Heart left ventricle (tissue), 16 donors: ENCODE results near the gene ZBTB20. TPM values are rescaled to one million over a fixed set of nuclear protein-coding genes. Genes with fewer than 3 reads are reported as not detected.
A peak's percentile ranks its signal among the peaks of the same experiment; 100 is the strongest.

Experiments
- ATAC-seq, 4 donors: fragments of 200-7000 bp; cut with Tn5 transposase; one replicate each; pipeline ENCODE4 v1.9.1; 2020 to 2022; ENCODE audit warnings: moderate library complexity in 4 of 4, mild to moderate bottlenecking in 3 of 4, moderate number of reproducible peaks in 1 of 4
- DNase-seq, 5 donors: peaks; one replicate each; pipeline ENCODE4 v3.0.0-alpha.2; 2020
- H3K27ac ChIP-seq, 12 donors: fragments of 200-600 bp; sonication (generic) in 4 of 12; one replicate each; pipeline versions ENCODE4 v1.5.0 to v1.8.0; 2016 to 2022; ENCODE audit warnings: mild to moderate bottlenecking in 2 of 12
- H3K27me3 ChIP-seq, 9 donors: fragments of 200-600 bp; sonication (generic) in 2 of 9; one replicate each; pipeline versions ENCODE4 v1.5.1 to v1.8.0; 2016 to 2022; ENCODE audit warnings: mild to moderate bottlenecking in 3 of 9
- H3K36me3 ChIP-seq, 9 donors: fragments of 200-600 bp; sonication (generic) in 2 of 9; one replicate each; pipeline versions ENCODE4 v1.5.0 to v1.8.0; 2018 to 2022; ENCODE audit warnings: mild to moderate bottlenecking in 2 of 9
- H3K4me1 ChIP-seq, 12 donors: fragments of 200-600 bp; sonication (generic) in 4 of 12; one replicate each; pipeline versions ENCODE4 v1.5.0 to v1.8.0; 2016 to 2022; ENCODE audit warnings: mild to moderate bottlenecking in 3 of 12
- H3K4me3 ChIP-seq, 12 donors: fragments of 200-600 bp; sonication (generic) in 4 of 12; one replicate each; pipeline versions ENCODE4 v1.5.0 to v1.8.0; 2017 to 2022; ENCODE audit warnings: mild to moderate bottlenecking in 9 of 12, moderate library complexity in 4 of 12
- H3K9me3 ChIP-seq, 12 donors: fragments of 200-600 bp; sonication (generic) in 4 of 12; one replicate each; pipeline versions ENCODE4 v1.5.0 to v1.8.0; 2016 to 2022; ENCODE audit warnings: mild to moderate bottlenecking in 1 of 12
- POLR2A ChIP-seq, 2 donors: fragments of 450-650 bp; IDR thresholded peaks; one replicate each; pipeline ENCODE4 v1.6.1; 2017; ENCODE audit warnings: antibody characterized with exemption in 2 of 2, mild to moderate bottlenecking in 2 of 2, moderate library complexity in 2 of 2
- WGBS, 4 donors: extraction: QIAGEN DNeasy Blood & Tissue Kit in 2 of 4; methylation state at CpG; one replicate each; pipeline versions ENCODE4 v1.1.5 to v1.1.7; 2013 to 2018; 5-methylcytosine and 5-hydroxymethylcytosine counted together
- intact Hi-C, 10 donors: fragments of 100-400 bp; cut with DNase I; formaldehyde crosslinking; loops; one replicate each; pipeline versions ENCODE4 v1.11.1 to v1.14.2; 2022
- polyA plus RNA-seq, 2 donors: library from polyadenylated mRNA; stranded (reverse); fragments of 200-250 nt; gene quantifications; one replicate each; pipeline ENCODE4 v1.2.3, GENCODE V29; 2013
- total RNA-seq, 9 donors: library from RNA; depleted of rRNA in 2 of 9; stranded (reverse); fragments of >200 nt in 2 of 9; fragmentation: NEBNext Ultra II Directional in 3 of 9; extraction: Animal tissue kit (Norgen Biotek cat#: 25700) in 3 of 9; gene quantifications; one replicate each; pipeline versions ENCODE4 v1.1.0 to v1.2.4, GENCODE V29; 2016 to 2023
- TF ChIP-seq, protein P1 (sequence below), 12 donors: fragments of 200-600 bp; sonication (generic) in 4 of 12; IDR thresholded peaks; one replicate each; pipeline versions ENCODE4 v1.5.0 to v1.8.0; 2018 to 2022; ENCODE audit warnings: antibody characterized with exemption in 12 of 12, mild to moderate bottlenecking in 5 of 12
- donor health status: ischemic (EF 13 %, LVEDD 7.1; RV severe dilation, severe dysfunction).
- donor health status: healthy with polysubstance abuse.
- donor health status: DM: no; HTN: yes; CAD: no.
- donor health status: DM: no; HTN: no; CAD: no.
- donor health status: ischemic (EF 25% LVEDD 6.9; RV normal size, moderate dysfunction).
- donor health status: ischemic (EF 25% LVEDD 5.7; RV mildly dilated, moderate dysfunction).
- donor health status: healthy.
- donor health status: DM: yes; HTN: yes; CAD: no.
- donor health status: ischemic (EF 35%, LVEDD 5.7; RV mildly dilated, moderate dysfunction).
- donor health status: nonischemic (EF 11% LVEDD 7.7; RV severe dilation, severe dysfunction).
- donor health status: DM: yes; HTN: yes; CAD: no.
- donor health status: PGD.
- donor health status: ischemic (EF 29% LVEDD 5.4; RV normal size, mild dysfunction).
- donor health status: nonischemic (EF 23%, LVEDD 6.1; RV moderate dilation, normal function).

The ZBTB20 gene
- total and polyA plus RNA-seq, 11 donors: 6.2 to 109 (median 77.3) TPM

DNA sequence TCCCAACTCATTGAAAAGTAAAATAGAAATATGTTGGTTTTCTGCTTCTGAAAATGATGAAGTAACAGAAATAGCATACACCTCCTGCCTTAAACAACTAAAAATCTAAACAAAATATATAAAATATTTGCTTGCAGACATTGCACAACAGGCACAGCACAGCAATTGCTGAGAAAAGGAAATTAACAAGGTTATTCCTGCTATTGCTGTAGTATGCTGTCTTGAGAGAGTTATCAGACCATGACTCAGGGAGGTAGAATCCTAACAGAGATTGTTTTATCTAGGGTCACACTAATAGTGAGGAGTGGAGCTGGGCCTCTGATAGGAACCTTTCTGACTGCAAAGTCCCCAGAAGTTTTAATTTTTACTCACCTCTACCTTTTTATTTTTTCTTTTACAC is 72.6 kb downstream of the ZBTB20 start:
- intact Hi-C loops: no loop called here
- peaks cover 0 to 14% (median 0%) of the 10 kb centered on the region in 12 donors for H3K9me3 ChIP-seq
- peaks cover 3 to 51% (median 29%) of the 10 kb centered on the region in 12 donors for H3K4me1 ChIP-seq
- H3K27ac ChIP-seq: no peak overlapping the region
- no peak overlapping the region for H3K4me3 ChIP-seq
- TF ChIP-seq POLR2A (IDR thresholded peaks at IDR 0.05): no peak
- TF ChIP-seq, protein P1, sequence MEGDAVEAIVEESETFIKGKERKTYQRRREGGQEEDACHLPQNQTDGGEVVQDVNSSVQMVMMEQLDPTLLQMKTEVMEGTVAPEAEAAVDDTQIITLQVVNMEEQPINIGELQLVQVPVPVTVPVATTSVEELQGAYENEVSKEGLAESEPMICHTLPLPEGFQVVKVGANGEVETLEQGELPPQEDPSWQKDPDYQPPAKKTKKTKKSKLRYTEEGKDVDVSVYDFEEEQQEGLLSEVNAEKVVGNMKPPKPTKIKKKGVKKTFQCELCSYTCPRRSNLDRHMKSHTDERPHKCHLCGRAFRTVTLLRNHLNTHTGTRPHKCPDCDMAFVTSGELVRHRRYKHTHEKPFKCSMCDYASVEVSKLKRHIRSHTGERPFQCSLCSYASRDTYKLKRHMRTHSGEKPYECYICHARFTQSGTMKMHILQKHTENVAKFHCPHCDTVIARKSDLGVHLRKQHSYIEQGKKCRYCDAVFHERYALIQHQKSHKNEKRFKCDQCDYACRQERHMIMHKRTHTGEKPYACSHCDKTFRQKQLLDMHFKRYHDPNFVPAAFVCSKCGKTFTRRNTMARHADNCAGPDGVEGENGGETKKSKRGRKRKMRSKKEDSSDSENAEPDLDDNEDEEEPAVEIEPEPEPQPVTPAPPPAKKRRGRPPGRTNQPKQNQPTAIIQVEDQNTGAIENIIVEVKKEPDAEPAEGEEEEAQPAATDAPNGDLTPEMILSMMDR (IDR thresholded peaks at IDR 0.05): no peak
- ATAC-seq (no peak), DNase-seq (no peak)
- H3K36me3 ChIP-seq: peaks cover 0 to 7% (median 0%) of the 10 kb centered on the region in 9 donors
- H3K27me3 ChIP-seq: no peaks in the 10 kb centered on the region

DNA sequence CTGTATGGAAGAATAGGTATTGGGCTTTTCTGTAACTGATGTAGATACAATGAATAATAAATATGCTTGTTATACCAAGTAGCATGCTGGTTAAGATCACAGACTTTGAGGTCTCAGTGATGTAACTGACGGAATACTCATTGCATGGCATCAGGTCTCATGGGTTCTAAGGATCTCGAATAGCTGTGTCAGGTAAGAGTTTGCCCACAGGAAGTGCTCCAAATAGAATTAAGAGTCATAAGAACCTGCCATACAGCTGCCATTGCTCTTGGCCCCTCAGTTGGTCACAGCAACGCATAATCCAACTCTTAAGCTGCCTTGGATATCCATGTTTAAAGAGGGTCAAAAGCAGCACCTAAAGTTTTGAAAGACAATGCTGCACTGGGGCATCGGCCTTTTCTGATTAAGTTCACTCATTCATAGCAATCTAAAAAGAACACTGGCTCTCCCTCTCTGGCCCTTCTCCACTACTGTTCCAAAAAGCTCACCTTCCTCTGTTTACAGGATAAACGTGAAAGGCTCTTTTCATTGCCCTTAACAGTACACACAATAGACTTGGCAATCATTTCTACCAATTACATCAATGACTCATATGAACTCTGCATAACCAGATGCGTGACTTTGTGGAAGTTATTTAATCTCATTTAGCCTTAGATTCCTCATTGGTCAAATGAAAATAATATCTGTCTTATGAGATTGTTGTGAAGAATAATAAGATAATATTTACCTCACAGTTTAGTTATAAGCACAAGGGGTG is 74.6 kb downstream of the ZBTB20 start:
- Histone ChIP-seq H3K9me3 (peaks cover 0 to 14% (median 0%) of the 10 kb centered on the region in 12 donors), H3K4me1 (peaks cover 3 to 56% (median 33%) of the 10 kb centered on the region in 12 donors), H3K36me3 (peaks cover 0 to 13% (median 0%) of the 10 kb centered on the region in 9 donors), H3K27ac (peak overlapping the region; percentile 32 to 78 (median 56)), H3K4me3 (no peak overlapping the region), H3K27me3 (no peaks in the 10 kb centered on the region)
- 50 to 69% (median 57%) methylated on average over 6 of the region's 6 CpGs for WGBS, 4 donors
- DNase-seq: no peak
- ATAC-seq: peak; percentile 80 to 89 (median 84)
- TF ChIP-seq, protein P1 (IDR thresholded peaks at IDR 0.05): no peak
- TF ChIP-seq POLR2A (IDR thresholded peaks at IDR 0.05): no peak
- intact Hi-C loops: no loop called here

DNA sequence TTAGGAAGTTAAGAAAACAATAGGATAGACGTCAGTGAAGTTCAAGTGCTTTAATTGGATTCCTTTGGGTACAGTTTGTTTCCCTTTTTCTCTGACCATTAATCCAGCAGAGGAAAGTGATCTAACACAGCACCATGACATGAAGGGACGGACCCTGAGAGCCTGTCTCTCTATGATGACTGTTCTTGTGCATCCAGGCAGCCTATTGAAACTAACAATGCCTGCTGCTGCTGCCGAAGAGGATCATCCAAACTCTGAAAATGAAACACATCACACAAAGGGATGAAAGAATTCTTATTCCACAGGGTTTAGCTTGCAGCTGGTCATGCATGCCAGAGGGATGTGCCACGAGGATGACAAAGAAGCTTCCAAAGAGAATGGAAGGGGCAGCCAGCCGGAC is 75.5 kb downstream of the ZBTB20 start:
- TF ChIP-seq POLR2A (IDR thresholded peaks at IDR 0.05): no peak
- TF ChIP-seq, protein P1 (IDR thresholded peaks at IDR 0.05): no peak
- DNase-seq: peak in 1 of 5 donors; percentile 25
- Histone ChIP-seq H3K36me3 (peaks cover 0 to 13% (median 0%) of the 10 kb centered on the region in 9 donors), H3K4me3 (peak overlapping the region in 3 of 12 donors; percentile 7 to 10 (median 8)), H3K27ac (peak overlapping the region; percentile 19 to 78 (median 56)), H3K9me3 (peaks cover 0 to 8% (median 0%) of the 10 kb centered on the region in 12 donors), H3K4me1 (peaks cover 3 to 56% (median 33%) of the 10 kb centered on the region in 12 donors), H3K27me3 (no peaks in the 10 kb centered on the region)
- intact Hi-C loops: no loop called here
- WGBS, 4 donors: 36 to 63% (median 43%) methylated on average over 5 of the region's 5 CpGs
- ATAC-seq: peak; percentile 63 to 92 (median 73)

DNA sequence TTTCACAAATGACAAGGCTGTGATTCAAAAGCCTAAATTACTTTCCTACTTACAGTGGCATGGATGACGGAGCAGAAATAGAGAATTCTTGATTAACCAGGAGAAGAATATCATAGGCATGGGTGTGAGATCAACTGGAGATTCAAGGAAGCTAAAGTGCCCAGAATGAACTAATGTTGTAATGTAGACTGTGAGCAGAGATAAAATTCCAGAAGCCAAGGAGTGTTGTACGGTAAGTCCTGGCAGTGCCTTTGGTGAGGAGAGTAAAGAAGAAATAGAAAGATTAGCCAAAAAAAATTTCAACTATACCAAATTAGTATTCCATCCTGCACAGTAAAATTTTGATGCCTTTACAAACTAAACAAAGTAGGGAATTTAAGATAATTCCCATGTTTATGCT is 75.9 kb downstream of the ZBTB20 start:
- 46 to 58% (median 50%) methylated on average over 2 of the region's 2 CpGs for WGBS, 4 donors
- no peak for TF ChIP-seq POLR2A (IDR thresholded peaks at IDR 0.05)
- TF ChIP-seq, protein P1 (IDR thresholded peaks at IDR 0.05): no peak
- Histone ChIP-seq H3K27me3 (no peaks in the 10 kb centered on the region), H3K27ac (peak overlapping the region; percentile 19 to 78 (median 56)), H3K36me3 (peaks cover 0 to 13% (median 0%) of the 10 kb centered on the region in 9 donors), H3K9me3 (peaks cover 0 to 6% (median 0%) of the 10 kb centered on the region in 12 donors), H3K4me1 (peaks cover 3 to 60% (median 34%) of the 10 kb centered on the region in 12 donors), H3K4me3 (peak overlapping the region in 1 of 12 donors; percentile 10)
- peak in 1 of 4 donors; percentile 10 for ATAC-seq
- DNase-seq: no peak
- intact Hi-C loops: no loop called here
